GM12892 (cell line): ENCODE measurements around the gene DTX1.
A peak's percentile ranks its signal among the peaks of the same experiment; 100 is the strongest.

Experiments used
- DNase-seq: peaks from one replicate; pipeline ENCODE4 v3.0.0; 2011; ENCODE audit not compliant: insufficient read length
- FAIRE-seq: peaks from 2 replicates; lab custom pipeline; 2011; peaks lifted over from hg19 to GRCh38; lab: Jason Lieb, UNC
- POLR2A ChIP-seq: IDR thresholded peaks from 2 replicates; pipeline ENCODE4 v1.6.1; 2011; ENCODE audit warnings: low read depth, low read length, control low read depth
- POLR2AphosphoS5 ChIP-seq: IDR thresholded peaks from 2 replicates; pipeline ENCODE4 v1.6.1; 2011; ENCODE audit warnings: low read depth, low read length, control low read depth
- TAF1 ChIP-seq: IDR thresholded peaks from 2 replicates; pipeline ENCODE4 v1.6.1; 2011; ENCODE audit warnings: low read depth, mild to moderate bottlenecking, control low read depth, low read length, borderline replicate concordance

The DTX1 gene

DNA sequence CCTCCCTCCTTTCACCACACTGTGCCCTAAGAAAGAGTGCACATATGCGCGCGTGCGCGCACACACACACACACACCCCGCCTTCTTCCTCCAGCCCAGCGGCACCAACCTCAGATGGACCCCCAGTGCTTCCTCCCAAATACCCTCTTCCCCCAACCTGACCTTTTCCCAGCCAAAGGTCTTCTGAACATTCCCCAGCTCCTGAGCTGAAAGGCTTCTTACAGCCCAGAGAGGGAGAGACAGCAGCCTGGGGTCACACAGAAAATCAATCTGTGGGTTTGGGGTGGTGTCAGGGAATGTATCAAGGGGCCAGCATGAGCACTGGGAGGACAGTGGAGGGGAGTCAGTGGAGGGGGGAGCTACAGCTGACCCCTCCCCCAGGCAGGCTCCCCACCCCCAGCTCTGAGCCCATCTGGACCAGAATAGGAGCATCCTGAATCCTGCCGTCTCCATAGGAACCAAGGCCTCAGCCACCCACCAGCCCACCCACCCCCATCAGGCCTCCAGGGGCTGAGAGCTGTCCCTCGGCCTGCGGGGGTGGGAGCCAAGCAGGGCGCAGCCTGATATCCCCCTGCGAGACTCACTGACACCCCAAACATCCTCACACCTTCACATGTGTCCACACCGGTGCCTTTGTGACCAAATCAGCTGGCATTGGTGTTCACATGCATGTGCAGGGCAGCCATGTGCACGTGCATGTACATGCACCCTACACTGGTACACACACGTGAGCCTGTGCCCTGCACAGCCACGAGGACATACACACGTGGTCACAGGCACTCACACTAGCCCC lies 73.3 kb downstream of the DTX1 start:
- TF ChIP-seq POLR2A (no peak), POLR2AphosphoS5 (no peak), TAF1 (no peak)
- DNase-seq (no peak), FAIRE-seq (no peak)

DNA sequence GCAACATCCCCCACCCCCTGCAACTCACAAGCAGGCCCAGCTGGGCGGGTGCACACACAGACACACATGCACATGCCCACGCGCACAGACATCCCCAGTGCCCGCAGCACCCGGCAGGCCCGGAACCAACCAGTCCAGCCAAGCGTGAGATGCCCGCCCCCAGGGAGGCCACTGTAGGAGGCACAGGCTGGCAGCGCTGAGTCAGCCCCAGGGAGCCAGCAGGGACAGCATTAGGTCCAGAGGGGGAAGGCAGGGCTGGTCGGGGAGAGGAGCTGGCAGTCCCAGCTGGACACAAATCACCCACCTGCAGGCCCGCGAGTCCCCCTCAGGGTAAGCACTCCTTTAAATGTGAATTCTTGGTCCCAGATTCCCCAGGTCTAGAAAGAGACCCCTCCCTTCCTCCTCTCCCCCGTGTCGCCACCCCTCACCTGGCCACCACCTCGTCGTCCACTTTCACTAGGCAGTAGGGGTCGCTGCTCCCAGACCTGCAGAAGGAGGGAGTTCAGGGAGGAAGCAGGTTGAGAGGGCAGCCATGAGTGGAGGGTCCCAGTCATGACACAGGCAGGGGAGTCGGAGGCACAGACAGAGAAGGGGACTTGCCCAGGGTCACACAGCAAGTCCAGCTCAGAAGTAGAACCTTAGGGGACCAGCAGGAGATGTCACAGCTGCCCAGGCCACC lies 74.1 kb downstream of the DTX1 start:
- DNase-seq (no peak), FAIRE-seq (no peak)
- no peak for TF ChIP-seq TAF1
- TF ChIP-seq POLR2AphosphoS5, result no peak
- TF ChIP-seq POLR2A, result no peak

- DNase-seq, result no peak
- no peak for TF ChIP-seq POLR2AphosphoS5
- TF ChIP-seq POLR2A, result no peak
- TF ChIP-seq TAF1, result no peak
- FAIRE-seq, result no peak
Measured at GRCh38 chr12:113131556-113131955, 75.0 kb downstream of the DTX1 start.

GRCh38 chr12:113133036-113133435 lies 76.5 kb downstream of the DTX1 start:
- FAIRE-seq (no peak), DNase-seq (no peak)
- TF ChIP-seq POLR2A (no peak), TAF1 (no peak)

DNA sequence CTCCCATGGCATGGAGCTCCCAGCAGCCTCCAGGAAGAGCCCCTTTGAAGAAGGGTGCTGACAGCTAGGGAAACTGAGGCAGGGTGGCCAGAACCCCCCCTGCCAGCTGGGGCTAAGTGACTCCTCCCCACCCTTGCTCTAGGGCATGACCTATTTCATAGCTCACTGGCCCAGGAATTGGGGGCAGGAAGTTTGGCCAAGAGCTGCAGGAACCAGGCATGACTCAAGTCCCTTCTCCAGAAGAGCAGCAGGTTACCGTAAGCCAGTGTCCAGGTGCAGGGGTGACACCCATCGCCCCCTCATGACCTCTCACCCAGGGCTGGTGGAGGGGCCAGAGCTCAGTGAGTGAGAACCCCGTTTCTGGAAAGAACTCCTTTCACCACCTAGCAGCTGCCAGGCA lies 77.1 kb downstream of the DTX1 start:
- FAIRE-seq, result no peak

DNA sequence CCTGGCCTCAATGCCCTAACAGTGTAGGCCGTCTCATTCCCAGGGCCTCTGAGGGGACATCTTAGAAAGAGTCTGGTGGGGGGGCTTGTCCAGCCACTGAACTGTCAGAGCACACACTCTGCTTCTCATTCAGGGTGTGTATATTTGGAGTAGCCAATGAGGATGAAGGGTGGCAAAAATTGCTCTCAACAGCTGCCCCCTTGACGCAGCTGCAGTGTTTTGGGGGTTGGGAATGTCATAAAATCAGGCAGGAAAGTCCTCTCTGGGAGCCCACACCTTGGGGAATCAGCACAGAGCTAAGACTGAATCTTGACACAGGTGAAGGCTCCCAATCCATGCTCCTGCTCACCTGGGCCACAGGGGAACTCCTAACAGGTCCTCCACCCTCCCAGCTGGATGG lies 77.5 kb downstream of the DTX1 start:
- TF ChIP-seq TAF1 (no peak), POLR2AphosphoS5 (no peak), POLR2A (no peak)
- DNase-seq (no peak), FAIRE-seq (no peak)

More for the DNA sequence above, 77.1 kb downstream of the DTX1 start:
- TF ChIP-seq POLR2A (no peak), TAF1 (no peak), POLR2AphosphoS5 (no peak)
- no peak for DNase-seq

DNA sequence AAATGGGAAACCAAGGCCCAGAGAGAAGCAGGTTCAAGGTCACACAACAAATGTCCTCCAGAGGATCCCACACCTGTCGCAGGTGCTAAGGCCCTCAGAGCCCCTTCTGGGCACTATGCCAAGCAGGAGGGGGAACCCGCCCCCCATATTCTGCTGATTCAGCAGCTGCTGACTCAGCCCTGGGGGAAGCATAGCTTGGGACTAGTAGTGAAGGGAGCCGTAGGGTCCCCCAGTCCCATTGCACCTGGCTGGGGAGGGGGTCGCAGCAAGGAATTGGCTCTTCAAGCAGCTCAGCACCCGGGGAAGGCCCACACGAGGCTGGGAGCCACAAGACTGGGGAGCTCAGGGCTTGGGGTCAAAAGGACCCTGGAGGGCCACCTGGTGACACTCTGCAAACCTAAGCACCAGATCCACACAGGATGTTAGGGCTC lies 78.0 kb downstream of the DTX1 start:
- DNase-seq, result no peak
- FAIRE-seq, result no peak
- no peak for TF ChIP-seq POLR2AphosphoS5
- no peak for TF ChIP-seq POLR2A
- TF ChIP-seq TAF1, result no peak

DNA sequence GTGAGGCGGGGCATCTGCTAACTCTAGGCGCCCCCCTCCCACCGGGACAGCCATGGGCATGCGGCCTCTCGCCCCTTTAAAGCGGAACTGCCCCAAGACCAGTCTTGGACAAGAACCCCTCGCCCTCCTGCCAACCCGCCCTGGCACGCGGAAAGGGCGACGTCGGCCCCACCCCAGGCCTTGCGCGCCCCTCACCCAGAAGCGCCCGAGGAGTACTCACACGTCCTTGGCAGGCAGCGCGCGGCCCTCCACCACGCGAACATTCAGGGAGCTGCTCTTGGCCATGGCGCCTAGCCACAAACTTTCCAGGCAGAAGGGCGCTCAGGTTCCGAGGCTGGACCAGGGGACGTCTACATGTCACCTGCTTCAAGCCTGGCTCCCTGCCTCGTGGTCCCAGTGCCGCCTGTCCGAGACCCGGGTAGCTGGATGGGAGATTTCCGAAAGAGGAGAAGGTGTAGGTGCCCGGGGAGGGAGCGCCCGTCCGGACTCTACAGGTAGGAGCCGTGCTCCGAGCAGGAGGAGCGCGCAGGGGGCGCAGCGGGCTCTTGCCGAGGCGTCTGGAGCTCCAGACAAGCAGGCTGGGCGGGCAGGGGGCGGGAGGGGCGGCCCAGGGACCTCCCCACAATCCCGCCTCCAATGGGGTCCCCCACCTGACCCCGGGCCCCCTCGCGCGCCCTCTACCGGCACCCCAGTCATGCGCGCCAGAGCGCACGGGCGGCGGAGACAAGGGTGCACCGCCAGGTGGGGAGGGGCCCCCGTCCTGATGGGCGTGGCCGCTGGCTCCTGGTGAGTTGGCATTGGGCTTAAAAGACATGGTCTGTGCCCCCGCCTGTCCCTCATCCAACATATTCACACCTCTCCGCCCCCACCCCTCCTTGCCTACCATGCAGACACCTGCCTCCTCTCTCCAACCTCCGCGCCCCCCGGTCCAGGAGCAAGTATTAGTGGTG lies 78.9 kb downstream of the DTX1 start, which contains the start of gene RASAL1:
RASAL1 (minus strand) TSS at position 584 of the 950 bp plus-strand sequence; CDS start at position 285, 299 bp downstream.
- DNase-seq, result peak; percentile 65
- no peak for TF ChIP-seq POLR2A
- no peak for TF ChIP-seq POLR2AphosphoS5
- no peak for TF ChIP-seq TAF1
- FAIRE-seq, result no peak

GRCh38 chr12:113136128-113136989 lies 79.8 kb downstream of the DTX1 start:
- TF ChIP-seq TAF1 (no peak), POLR2A (no peak), POLR2AphosphoS5 (no peak)
- FAIRE-seq (no peak), DNase-seq (peak; percentile 2)

DNA sequence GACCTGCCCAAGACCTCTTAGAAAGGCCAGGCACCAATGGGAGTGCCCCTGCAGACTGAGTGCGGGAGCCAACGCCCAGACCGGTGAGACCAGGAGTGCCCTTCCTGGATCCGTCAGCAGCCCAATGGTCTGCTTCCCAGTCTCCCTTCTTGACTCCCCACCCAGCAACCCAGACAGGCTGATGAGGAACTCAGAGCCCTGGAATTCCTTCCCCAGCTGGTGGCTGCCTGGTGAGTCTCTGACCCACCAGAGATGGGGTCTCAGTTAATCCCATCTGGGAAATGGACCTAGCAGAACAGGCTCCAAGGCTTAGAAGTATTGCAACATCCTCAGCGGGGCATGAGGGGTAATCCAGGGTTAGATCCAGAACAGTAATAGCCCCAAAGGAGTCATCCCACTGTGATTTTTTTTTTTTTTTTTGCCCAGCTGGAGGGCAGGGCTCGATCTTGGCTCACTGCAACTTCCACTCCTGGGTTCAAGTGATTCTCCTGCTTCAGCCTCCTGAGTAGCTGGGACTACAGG lies 80.5 kb downstream of the DTX1 start:
- TF ChIP-seq POLR2A, result no peak
- no peak for TF ChIP-seq POLR2AphosphoS5
- TF ChIP-seq TAF1, result no peak
- FAIRE-seq, result no peak
- peak; percentile 2 for DNase-seq
